GM18508 (cell line): ENCODE data around the gene GALNT10.
"Not testable (repeated sequence)": the region's sequence is repeated elsewhere in the genome, so short reads cannot be mapped to it uniquely, and the experiment has no call there.

Source experiments
- ATAC-seq: cut with Tn5 transposase; IDR thresholded peaks from one replicate; pipeline ENCODE4 v1.9.1; 2021; ENCODE audit warnings: moderate number of reproducible peaks; ENCODE audit not compliant: insufficient read depth, unreplicated experiment

GALNT10 gene

DNA sequence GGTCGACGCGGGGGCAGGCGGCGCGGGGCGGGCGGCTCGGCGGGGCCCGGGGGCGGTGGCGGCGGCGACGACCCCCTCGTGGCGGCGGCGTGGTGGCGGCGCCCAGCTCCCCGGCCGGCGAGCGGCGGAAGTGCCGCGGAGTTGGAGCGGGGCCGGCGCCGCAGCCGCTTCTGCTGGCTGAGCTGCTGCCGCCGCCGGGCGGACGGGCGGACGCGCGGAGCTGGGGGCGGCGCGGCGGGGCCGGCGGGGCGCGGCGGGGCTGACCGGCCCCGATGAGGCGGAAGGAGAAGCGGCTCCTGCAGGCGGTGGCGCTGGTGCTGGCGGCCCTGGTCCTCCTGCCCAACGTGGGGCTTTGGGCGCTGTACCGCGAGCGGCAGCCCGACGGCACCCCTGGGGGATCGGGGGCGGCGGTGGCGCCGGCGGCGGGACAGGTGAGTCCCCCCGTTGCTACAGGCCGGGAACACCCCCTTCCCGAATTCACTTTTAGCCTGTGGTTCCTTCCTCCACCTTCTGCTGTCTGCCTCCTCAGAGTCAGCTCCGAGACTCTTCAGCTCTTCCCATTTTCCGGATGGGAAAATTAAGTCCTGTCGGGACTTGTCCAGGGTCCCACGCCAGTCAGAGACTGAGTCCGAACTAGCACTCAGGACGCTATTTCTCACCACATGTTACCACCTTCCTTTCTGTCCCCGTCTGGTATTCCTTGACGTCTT is at the start of gene GALNT10:
GALNT10 (plus strand) TSS at position 139 of the 710 bp plus-strand sequence; CDS start at position 273, 134 bp downstream.
- ATAC-seq = peak; percentile 29

DNA sequence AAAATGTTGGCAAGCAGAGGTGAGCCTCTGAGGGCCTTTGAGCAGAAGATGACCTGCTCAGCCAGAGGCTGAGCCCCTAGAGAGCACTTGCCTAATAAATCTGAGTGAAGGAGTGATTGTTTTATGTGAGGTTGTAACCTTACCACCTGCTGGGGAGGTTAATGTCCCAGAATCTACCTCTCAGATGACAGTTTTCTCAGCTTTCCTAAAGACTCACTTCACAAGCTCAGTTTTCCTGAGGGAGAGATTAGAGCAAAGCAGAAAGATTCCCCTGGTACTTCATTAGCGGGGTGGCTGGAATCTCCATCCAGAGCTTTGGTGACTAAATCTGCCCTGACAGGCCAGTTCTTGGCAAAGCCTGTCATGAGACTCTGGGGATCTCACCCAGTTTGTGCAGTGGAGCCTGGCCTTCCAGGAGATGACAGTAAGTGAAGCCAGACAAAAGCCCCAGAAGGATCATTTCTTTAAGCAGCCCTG is 48.8 kb upstream of the GALNT10 start:
- ATAC-seq = no peak

GRCh38 chr5:154143211-154143641 is 47.3 kb upstream of the GALNT10 start:
- ATAC-seq = no peak

DNA sequence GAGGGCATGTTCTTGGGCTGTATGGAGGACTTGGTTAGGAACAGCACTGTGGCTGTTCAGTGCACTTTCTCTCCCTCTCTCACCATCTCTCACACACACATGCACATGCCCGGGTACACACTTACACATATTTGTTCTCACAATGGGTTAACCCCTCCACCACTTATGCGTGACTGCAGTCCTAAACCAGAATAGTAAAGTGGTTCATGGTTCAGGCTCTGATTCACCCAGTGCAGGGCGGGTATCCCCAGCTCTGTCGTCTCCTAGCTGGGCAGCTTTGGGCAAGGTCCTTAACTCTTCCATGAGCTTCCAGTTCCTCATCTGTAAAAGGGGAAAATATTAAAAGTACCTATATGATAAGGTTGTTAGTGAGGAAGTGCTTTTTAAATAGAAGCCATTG is 45.3 kb upstream of the GALNT10 start:
- no peak for ATAC-seq

DNA sequence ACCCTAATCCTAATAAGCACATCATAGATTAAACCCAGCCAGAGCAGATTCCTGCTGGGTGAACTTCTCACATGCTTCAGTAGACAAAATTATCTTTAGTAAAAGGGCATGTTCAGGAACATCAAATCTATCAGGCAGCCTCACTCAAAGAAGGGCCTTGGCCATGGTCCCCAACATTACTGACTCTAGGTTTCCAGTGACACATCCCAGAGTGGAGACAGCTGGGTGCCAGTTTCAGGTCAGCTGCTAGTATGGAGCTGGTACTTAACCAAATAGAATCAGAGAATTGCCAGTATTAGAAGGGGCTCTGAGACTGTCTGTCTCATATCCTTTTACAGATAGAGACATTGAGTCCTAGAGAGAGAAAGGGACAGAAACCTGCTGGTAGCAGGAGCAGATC is 44.1 kb upstream of the GALNT10 start:
- ATAC-seq = no peak

DNA sequence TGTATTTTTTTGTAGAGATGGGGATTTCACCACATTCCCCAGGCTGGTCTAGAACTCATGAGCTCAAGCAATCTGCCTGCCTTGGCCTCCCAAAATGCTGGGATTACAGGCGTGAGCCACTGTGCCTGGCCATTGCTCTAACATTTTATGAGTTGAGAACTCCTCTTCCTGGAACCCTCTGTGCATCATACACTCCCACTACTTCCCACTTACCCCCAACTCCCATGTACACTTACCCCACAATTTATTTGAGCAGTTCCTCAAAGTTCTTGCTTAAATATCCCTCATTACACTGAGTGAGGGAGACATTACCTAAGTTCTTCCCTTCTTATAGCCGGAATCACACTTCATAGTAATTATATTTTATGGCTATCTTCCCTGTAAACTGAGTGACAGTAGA is 42.9 kb upstream of the GALNT10 start:
- no peak for ATAC-seq

- ATAC-seq = not testable (repeated sequence)
These were observed 40.1 kb upstream of the GALNT10 start for GRCh38 chr5:154150471-154150870.

- no peak for ATAC-seq
These were observed 32.8 kb upstream of the GALNT10 start for GRCh38 chr5:154157483-154158378.

GRCh38 chr5:154158379-154158737 is 32.2 kb upstream of the GALNT10 start:
- ATAC-seq = no peak

DNA sequence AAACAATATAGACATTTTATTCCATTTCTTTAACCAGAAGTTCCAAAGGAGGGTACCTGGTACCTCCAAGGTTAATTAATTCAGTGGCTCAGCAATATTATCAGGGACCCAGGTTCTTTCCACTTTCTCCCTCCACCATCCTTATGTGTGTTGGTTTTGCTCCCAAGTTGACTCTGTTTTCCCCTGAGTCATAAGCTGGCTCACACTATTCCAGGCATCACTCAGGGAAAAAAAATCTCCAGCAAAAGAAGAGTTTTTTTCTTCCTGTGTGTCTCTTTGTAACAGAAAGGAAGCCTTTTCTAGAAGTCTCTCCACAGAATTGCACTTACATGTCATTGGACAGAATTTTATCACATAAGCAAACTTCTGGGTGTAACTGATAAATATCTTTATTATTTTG is 31.2 kb upstream of the GALNT10 start:
- no peak for ATAC-seq

GRCh38 chr5:154162539-154163151 is 27.9 kb upstream of the GALNT10 start:
- ATAC-seq = no peak

DNA sequence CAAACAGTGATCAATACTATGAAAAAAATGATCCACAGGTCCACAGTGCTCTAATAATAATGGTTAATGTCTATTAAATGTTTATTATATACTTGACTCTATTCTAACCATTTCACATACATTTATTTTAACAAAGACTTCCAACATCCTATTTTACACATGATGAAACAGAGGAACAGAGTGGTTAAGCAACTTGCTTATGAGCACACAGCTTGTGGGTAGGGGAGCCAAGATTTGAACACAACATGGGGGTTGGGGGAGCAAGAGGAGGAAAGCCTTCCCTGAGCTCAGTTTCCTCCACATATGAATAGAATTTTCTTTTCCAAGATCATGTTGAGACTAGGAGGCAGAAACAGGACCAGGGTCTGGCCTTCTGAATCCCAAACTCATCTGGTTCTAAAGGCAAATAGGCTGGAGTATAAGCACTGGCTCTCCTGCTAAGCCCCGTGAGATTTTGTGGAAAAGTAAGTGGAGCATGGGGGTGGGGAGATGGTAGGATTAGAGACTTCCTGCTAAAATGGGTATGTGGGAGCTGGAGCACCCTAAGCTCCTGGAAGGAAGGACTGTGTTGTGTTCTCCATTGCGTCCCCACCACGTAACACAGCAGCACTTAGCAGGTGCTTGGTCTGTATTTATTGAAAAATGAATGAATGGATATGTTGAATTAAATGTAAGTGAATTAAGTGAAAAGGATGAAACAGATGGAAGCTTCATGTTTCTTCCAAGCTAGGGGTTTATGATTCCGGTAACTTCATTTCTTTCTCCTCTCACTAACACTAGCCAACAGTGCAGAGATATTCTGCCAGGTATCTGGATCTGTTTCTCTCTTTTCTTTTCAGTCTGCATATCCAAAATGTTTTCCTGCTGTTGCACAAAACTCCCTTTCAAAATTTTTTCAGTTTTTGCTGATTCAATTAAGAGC is 26.9 kb upstream of the GALNT10 start:
- ATAC-seq = no peak

DNA sequence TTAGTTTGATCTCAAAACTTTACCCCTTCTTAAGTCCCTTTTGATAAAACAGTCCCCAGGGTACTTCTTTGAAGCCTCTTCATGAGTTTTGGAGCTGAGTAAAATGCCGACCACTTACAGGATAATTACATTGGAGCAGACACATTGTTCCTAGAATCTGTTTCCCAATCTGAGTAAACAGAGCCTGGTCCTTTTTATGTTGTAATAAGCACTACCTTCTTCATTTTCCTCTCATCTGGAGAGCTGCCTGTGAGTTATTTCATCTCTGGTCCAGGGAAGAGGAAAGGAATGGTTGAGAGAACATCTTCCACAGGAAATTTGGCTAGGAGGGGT is 26.3 kb upstream of the GALNT10 start:
- ATAC-seq = no peak

- no peak for ATAC-seq
These were observed 24.6 kb upstream of the GALNT10 start for GRCh38 chr5:154165886-154166285.

DNA sequence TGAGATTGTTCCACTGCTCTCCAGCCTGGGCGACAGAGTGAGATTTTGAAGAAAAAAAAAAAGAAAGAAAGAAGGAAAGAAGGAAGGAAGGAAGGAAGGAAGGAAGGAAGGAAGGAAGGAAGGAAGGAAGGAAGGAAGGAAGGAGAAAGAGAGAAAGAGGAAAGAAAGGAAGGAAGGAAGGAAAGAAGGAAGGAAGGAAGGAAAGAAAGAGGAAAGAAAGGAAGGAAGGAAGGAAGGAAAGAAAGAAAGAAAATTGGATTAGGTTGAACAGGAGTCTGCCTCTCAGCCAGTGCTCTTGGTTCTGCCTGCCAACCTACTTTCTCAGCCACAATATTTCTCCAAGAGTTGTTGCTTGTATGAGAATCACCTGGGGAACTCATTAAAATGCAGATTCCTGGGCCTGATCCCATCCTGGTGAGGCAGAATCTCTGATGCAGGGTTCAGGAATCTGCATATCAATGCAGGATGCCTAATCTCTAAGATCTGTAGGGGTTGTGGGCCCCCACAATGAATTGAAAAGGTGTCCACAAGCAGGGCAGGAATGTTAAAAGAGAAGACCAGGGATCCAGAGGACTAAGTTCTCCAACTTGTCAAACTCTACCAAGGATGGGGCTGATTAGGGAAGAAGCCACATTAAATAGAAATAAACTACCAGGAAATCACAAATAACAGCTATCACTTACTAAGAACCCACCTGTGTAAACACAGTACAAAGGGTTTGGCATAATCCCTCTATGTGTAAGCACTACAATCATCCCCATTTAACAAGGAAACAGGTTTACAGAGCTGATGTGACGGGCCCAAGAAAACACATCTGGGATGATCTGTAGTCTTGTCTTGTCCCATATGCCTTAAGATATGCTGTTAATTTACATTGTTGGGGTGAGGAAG is 23.4 kb upstream of the GALNT10 start:
- ATAC-seq = no peak

GRCh38 chr5:154168395-154168794 is 22.1 kb upstream of the GALNT10 start:
- no peak for ATAC-seq

GRCh38 chr5:154172785-154173184 is 17.7 kb upstream of the GALNT10 start:
- no peak for ATAC-seq

- ATAC-seq = no peak
These were observed 16.4 kb upstream of the GALNT10 start for GRCh38 chr5:154174091-154174490.

DNA sequence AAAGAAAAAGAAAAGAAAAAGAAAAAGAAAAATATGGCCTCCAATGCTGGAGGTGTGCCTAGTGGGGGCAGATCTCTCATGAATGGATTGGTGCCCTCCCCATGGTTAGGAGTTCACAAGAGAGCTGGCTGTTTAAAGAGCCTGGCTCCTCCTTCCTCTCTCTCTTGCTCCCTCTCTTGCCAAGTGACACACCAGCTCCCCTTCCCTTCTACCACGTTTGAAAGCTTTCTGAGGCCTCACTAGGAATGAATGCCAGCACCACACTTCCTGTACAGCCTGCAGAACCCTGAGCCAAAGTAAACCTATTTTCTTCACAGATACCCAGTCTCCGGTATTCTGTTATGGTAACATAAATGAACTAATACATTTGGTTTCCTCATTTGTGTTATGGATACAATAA is 14.4 kb upstream of the GALNT10 start:
- no peak for ATAC-seq
